ENCODE measurements around the gene TRAM1L1. TPM values are rescaled to one million over a fixed set of nuclear protein-coding genes. Genes with fewer than 3 reads are reported as not detected.

The TRAM1L1 gene
- total RNA-seq, 1 experiment from 2014 or later, result 2.5 TPM

DNA sequence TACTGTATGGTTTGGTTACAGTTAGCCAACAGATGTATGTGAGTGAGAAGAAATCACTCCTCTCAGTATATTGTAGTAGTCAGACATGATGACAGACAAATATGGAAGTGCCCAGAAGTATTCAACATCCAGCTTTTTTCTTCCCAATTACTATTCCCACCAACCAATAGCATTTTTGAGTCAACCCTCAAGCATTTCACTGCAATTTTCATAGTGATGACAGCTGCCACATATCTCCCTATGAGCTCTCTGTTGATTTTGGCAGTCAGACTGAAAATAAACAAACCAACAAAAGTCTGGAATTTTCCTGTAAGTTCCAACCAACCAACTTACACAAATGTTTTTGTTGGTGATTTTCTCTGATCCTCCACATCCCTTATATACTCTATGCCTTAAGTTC, 8.2 kb upstream of the TRAM1L1 start (continued):
- TF ChIP-seq, protein P1, sequence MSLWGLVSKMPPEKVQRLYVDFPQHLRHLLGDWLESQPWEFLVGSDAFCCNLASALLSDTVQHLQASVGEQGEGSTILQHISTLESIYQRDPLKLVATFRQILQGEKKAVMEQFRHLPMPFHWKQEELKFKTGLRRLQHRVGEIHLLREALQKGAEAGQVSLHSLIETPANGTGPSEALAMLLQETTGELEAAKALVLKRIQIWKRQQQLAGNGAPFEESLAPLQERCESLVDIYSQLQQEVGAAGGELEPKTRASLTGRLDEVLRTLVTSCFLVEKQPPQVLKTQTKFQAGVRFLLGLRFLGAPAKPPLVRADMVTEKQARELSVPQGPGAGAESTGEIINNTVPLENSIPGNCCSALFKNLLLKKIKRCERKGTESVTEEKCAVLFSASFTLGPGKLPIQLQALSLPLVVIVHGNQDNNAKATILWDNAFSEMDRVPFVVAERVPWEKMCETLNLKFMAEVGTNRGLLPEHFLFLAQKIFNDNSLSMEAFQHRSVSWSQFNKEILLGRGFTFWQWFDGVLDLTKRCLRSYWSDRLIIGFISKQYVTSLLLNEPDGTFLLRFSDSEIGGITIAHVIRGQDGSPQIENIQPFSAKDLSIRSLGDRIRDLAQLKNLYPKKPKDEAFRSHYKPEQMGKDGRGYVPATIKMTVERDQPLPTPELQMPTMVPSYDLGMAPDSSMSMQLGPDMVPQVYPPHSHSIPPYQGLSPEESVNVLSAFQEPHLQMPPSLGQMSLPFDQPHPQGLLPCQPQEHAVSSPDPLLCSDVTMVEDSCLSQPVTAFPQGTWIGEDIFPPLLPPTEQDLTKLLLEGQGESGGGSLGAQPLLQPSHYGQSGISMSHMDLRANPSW (CRISPR knock-in tag; conservative IDR thresholded peaks at IDR 0.05; ENCODE audit: low read depth), result no peak
- no peak for TF ChIP-seq CBFB (CRISPR knock-in tag; IDR thresholded peaks at IDR 0.05; ENCODE audit: low read depth)
- no peak for TF ChIP-seq EMX1 (CRISPR knock-in tag; IDR thresholded peaks at IDR 0.05)

DNA sequence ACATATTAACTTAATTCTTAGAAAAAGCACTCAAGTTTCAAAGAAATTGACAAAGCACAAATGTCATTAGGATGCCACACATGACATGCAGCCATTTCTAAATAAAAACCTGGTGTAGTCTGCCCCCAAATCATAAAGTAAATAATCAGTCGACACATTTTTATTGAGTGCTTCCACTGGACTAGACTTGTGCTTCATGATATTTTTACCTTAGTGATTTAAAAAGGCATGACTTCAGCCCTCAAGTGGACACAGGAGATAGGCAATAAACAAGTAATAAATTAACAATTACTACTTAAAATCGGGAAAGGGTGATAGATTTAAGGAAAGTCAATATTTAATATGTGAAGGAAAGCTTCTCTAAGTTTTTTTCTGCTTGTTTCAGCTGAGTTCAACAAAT, 7.6 kb downstream of the TRAM1L1 start:
- ChIA-PET CTCF (no interaction called here), POLR2A (no interaction called here)
- Mint-ChIP-seq H3K4me3 (no peak overlapping the region), H3K4me1 (peaks cover 10% of the 10 kb centered on the region), H3K9me3 (peaks cover 18% of the 10 kb centered on the region), H3K27ac (no peak overlapping the region), H3K36me3 (peaks cover 9% of the 10 kb centered on the region), H3K27me3 (ENCODE audit: low read depth) (no peaks in the 10 kb centered on the region)
- DNase-seq (ENCODE audit: low spot score) (no peak), ATAC-seq (no peak)
- TF ChIP-seq, protein P2, sequence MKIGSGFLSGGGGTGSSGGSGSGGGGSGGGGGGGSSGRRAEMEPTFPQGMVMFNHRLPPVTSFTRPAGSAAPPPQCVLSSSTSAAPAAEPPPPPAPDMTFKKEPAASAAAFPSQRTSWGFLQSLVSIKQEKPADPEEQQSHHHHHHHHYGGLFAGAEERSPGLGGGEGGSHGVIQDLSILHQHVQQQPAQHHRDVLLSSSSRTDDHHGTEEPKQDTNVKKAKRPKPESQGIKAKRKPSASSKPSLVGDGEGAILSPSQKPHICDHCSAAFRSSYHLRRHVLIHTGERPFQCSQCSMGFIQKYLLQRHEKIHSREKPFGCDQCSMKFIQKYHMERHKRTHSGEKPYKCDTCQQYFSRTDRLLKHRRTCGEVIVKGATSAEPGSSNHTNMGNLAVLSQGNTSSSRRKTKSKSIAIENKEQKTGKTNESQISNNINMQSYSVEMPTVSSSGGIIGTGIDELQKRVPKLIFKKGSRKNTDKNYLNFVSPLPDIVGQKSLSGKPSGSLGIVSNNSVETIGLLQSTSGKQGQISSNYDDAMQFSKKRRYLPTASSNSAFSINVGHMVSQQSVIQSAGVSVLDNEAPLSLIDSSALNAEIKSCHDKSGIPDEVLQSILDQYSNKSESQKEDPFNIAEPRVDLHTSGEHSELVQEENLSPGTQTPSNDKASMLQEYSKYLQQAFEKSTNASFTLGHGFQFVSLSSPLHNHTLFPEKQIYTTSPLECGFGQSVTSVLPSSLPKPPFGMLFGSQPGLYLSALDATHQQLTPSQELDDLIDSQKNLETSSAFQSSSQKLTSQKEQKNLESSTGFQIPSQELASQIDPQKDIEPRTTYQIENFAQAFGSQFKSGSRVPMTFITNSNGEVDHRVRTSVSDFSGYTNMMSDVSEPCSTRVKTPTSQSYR (CRISPR knock-in tag; IDR thresholded peaks at IDR 0.05), result no peak
- TF ChIP-seq, protein P3, sequence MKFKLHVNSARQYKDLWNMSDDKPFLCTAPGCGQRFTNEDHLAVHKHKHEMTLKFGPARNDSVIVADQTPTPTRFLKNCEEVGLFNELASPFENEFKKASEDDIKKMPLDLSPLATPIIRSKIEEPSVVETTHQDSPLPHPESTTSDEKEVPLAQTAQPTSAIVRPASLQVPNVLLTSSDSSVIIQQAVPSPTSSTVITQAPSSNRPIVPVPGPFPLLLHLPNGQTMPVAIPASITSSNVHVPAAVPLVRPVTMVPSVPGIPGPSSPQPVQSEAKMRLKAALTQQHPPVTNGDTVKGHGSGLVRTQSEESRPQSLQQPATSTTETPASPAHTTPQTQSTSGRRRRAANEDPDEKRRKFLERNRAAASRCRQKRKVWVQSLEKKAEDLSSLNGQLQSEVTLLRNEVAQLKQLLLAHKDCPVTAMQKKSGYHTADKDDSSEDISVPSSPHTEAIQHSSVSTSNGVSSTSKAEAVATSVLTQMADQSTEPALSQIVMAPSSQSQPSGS (CRISPR knock-in tag; IDR thresholded peaks at IDR 0.05; ENCODE audit: borderline replicate concordance, low read depth), result no peak
- TF ChIP-seq, protein P4, sequence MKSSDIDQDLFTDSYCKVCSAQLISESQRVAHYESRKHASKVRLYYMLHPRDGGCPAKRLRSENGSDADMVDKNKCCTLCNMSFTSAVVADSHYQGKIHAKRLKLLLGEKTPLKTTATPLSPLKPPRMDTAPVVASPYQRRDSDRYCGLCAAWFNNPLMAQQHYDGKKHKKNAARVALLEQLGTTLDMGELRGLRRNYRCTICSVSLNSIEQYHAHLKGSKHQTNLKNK (CRISPR knock-in tag; IDR thresholded peaks at IDR 0.05), result no peak
- no peak for TF ChIP-seq SMAD4 (CRISPR knock-in tag; IDR thresholded peaks at IDR 0.05)
- TF ChIP-seq, protein P5, sequence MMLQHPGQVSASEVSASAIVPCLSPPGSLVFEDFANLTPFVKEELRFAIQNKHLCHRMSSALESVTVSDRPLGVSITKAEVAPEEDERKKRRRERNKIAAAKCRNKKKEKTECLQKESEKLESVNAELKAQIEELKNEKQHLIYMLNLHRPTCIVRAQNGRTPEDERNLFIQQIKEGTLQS (CRISPR knock-in tag; conservative IDR thresholded peaks at IDR 0.05), result no peak
- no peak for TF ChIP-seq FOXK1 (CRISPR knock-in tag; IDR thresholded peaks at IDR 0.05)
- TF ChIP-seq, protein P6, sequence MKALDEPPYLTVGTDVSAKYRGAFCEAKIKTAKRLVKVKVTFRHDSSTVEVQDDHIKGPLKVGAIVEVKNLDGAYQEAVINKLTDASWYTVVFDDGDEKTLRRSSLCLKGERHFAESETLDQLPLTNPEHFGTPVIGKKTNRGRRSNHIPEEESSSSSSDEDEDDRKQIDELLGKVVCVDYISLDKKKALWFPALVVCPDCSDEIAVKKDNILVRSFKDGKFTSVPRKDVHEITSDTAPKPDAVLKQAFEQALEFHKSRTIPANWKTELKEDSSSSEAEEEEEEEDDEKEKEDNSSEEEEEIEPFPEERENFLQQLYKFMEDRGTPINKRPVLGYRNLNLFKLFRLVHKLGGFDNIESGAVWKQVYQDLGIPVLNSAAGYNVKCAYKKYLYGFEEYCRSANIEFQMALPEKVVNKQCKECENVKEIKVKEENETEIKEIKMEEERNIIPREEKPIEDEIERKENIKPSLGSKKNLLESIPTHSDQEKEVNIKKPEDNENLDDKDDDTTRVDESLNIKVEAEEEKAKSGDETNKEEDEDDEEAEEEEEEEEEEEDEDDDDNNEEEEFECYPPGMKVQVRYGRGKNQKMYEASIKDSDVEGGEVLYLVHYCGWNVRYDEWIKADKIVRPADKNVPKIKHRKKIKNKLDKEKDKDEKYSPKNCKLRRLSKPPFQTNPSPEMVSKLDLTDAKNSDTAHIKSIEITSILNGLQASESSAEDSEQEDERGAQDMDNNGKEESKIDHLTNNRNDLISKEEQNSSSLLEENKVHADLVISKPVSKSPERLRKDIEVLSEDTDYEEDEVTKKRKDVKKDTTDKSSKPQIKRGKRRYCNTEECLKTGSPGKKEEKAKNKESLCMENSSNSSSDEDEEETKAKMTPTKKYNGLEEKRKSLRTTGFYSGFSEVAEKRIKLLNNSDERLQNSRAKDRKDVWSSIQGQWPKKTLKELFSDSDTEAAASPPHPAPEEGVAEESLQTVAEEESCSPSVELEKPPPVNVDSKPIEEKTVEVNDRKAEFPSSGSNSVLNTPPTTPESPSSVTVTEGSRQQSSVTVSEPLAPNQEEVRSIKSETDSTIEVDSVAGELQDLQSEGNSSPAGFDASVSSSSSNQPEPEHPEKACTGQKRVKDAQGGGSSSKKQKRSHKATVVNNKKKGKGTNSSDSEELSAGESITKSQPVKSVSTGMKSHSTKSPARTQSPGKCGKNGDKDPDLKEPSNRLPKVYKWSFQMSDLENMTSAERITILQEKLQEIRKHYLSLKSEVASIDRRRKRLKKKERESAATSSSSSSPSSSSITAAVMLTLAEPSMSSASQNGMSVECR (CRISPR knock-in tag; IDR thresholded peaks at IDR 0.05; ENCODE audit: borderline replicate concordance), result no peak
- no peak for TF ChIP-seq EMX1 (CRISPR knock-in tag; IDR thresholded peaks at IDR 0.05)
- TF ChIP-seq, protein P7, sequence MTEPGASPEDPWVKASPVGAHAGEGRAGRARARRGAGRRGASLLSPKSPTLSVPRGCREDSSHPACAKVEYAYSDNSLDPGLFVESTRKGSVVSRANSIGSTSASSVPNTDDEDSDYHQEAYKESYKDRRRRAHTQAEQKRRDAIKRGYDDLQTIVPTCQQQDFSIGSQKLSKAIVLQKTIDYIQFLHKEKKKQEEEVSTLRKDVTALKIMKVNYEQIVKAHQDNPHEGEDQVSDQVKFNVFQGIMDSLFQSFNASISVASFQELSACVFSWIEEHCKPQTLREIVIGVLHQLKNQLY (CRISPR knock-in tag; IDR thresholded peaks at IDR 0.05), result no peak
- no peak for TF ChIP-seq ZNF232 (CRISPR knock-in tag; IDR thresholded peaks at IDR 0.05)
- TF ChIP-seq SOX15 (CRISPR knock-in tag; IDR thresholded peaks at IDR 0.05), result no peak
- TF ChIP-seq, protein P8, sequence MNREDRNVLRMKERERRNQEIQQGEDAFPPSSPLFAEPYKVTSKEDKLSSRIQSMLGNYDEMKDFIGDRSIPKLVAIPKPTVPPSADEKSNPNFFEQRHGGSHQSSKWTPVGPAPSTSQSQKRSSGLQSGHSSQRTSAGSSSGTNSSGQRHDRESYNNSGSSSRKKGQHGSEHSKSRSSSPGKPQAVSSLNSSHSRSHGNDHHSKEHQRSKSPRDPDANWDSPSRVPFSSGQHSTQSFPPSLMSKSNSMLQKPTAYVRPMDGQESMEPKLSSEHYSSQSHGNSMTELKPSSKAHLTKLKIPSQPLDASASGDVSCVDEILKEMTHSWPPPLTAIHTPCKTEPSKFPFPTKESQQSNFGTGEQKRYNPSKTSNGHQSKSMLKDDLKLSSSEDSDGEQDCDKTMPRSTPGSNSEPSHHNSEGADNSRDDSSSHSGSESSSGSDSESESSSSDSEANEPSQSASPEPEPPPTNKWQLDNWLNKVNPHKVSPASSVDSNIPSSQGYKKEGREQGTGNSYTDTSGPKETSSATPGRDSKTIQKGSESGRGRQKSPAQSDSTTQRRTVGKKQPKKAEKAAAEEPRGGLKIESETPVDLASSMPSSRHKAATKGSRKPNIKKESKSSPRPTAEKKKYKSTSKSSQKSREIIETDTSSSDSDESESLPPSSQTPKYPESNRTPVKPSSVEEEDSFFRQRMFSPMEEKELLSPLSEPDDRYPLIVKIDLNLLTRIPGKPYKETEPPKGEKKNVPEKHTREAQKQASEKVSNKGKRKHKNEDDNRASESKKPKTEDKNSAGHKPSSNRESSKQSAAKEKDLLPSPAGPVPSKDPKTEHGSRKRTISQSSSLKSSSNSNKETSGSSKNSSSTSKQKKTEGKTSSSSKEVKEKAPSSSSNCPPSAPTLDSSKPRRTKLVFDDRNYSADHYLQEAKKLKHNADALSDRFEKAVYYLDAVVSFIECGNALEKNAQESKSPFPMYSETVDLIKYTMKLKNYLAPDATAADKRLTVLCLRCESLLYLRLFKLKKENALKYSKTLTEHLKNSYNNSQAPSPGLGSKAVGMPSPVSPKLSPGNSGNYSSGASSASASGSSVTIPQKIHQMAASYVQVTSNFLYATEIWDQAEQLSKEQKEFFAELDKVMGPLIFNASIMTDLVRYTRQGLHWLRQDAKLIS (CRISPR knock-in tag; IDR thresholded peaks at IDR 0.05; ENCODE audit: borderline replicate concordance), result no peak
- TF ChIP-seq, protein P9, sequence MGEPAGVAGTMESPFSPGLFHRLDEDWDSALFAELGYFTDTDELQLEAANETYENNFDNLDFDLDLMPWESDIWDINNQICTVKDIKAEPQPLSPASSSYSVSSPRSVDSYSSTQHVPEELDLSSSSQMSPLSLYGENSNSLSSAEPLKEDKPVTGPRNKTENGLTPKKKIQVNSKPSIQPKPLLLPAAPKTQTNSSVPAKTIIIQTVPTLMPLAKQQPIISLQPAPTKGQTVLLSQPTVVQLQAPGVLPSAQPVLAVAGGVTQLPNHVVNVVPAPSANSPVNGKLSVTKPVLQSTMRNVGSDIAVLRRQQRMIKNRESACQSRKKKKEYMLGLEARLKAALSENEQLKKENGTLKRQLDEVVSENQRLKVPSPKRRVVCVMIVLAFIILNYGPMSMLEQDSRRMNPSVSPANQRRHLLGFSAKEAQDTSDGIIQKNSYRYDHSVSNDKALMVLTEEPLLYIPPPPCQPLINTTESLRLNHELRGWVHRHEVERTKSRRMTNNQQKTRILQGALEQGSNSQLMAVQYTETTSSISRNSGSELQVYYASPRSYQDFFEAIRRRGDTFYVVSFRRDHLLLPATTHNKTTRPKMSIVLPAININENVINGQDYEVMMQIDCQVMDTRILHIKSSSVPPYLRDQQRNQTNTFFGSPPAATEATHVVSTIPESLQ (CRISPR knock-in tag; IDR thresholded peaks at IDR 0.05), result no peak
- TF ChIP-seq ATF1 (CRISPR knock-in tag; IDR thresholded peaks at IDR 0.05), result no peak
- no peak for TF ChIP-seq TP53 (CRISPR knock-in tag; IDR thresholded peaks at IDR 0.05)
